ENCODE results near the gene FAM217B. TPM values are rescaled to one million over a fixed set of nuclear protein-coding genes. Genes with fewer than 3 reads are reported as not detected.

The FAM217B gene
- total RNA-seq, 2 donors from 2014 or later = 7.9 to 17.6 TPM

GRCh38 chr20:59935457-59936185 is 4.6 kb upstream of the FAM217B start:
- Histone ChIP-seq H3K4me3 (no peak overlapping the region), H3K27ac (peak overlapping the region; percentile 95 to 96), H3K27me3 (no peaks in the 10 kb centered on the region), H3K4me1 (peaks cover 0 to 45% of the 10 kb centered on the region in 2 donors), H3K36me3 (no peaks in the 10 kb centered on the region), H3K9me3 (no peaks in the 10 kb centered on the region)
- no peak for TF ChIP-seq CTCF (IDR thresholded peaks at IDR 0.05)
- no peak for DNase-seq (ENCODE audit: low spot score)

- no peaks in the 10 kb centered on the region for H3K9me3 ChIP-seq
- H3K27me3 ChIP-seq = no peaks in the 10 kb centered on the region
- no peak overlapping the region for H3K4me3 ChIP-seq
- no peak for TF ChIP-seq CTCF (IDR thresholded peaks at IDR 0.05)
- no peak for DNase-seq (ENCODE audit: low spot score)
- H3K27ac ChIP-seq = peak overlapping the region; percentile 95 to 96
- peaks cover 0 to 51% of the 10 kb centered on the region in 2 donors for H3K4me1 ChIP-seq
- H3K36me3 ChIP-seq = no peaks in the 10 kb centered on the region
These were observed 3.8 kb upstream of the FAM217B start for GRCh38 chr20:59936409-59936808.

- no peak for DNase-seq (ENCODE audit: low spot score)
- no peak overlapping the region for H3K4me3 ChIP-seq
- H3K36me3 ChIP-seq = peaks cover under 1% of the 10 kb centered on the region
- no peak for TF ChIP-seq CTCF (IDR thresholded peaks at IDR 0.05)
- H3K27me3 ChIP-seq = no peaks in the 10 kb centered on the region
- H3K9me3 ChIP-seq = no peaks in the 10 kb centered on the region
- H3K27ac ChIP-seq = peak overlapping the region; percentile 95 to 96
- H3K4me1 ChIP-seq = peaks cover 0 to 58% of the 10 kb centered on the region in 2 donors
These were observed 3.0 kb upstream of the FAM217B start for GRCh38 chr20:59937150-59937549.

GRCh38 chr20:59938221-59938620 is 2.0 kb upstream of the FAM217B start:
- Histone ChIP-seq H3K9me3 (no peaks in the 10 kb centered on the region), H3K27me3 (no peaks in the 10 kb centered on the region), H3K4me3 (peak overlapping the region; percentile 54 to 74), H3K4me1 (peaks cover 0 to 56% of the 10 kb centered on the region in 2 donors), H3K36me3 (peaks cover 11% of the 10 kb centered on the region), H3K27ac (peak overlapping the region; percentile 95 to 96)
- no peak for TF ChIP-seq CTCF (IDR thresholded peaks at IDR 0.05)
- no peak for DNase-seq (ENCODE audit: low spot score)

- Histone ChIP-seq H3K4me3 (peak overlapping the region; percentile 54 to 74), H3K4me1 (peaks cover 0 to 52% of the 10 kb centered on the region in 2 donors), H3K9me3 (no peaks in the 10 kb centered on the region), H3K27ac (peak overlapping the region; percentile 95 to 96), H3K27me3 (no peaks in the 10 kb centered on the region), H3K36me3 (peaks cover 13% of the 10 kb centered on the region)
- no peak for DNase-seq (ENCODE audit: low spot score)
- TF ChIP-seq CTCF (IDR thresholded peaks at IDR 0.05) = no peak
These were observed 1.5 kb upstream of the FAM217B start for GRCh38 chr20:59938696-59939051.

Data from right atrium auricular region (tissue), 2 donors.